ENCODE measurements around the gene CACNA1G.

The CACNA1G gene

DNA sequence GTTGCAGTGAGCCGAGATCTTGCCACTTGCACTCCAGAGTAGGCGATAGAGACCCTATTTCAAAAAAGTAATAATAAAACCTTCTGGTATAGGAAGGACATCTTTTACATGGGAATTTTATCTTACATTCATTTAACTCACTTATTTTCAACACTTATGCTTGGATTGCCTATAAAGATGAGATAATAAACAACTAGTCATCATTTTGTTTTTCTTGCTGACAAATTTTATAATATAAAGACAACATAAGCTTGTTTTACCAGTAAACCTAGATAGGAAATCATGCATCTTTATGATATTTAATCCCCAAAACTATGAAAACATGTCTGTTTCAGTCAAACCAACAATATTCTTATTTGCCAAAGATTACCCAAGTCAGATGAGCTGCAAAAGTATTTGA is 91.1 kb downstream of the CACNA1G start:
- DNase-seq (ENCODE audit: low read depth), result no peak

DNA sequence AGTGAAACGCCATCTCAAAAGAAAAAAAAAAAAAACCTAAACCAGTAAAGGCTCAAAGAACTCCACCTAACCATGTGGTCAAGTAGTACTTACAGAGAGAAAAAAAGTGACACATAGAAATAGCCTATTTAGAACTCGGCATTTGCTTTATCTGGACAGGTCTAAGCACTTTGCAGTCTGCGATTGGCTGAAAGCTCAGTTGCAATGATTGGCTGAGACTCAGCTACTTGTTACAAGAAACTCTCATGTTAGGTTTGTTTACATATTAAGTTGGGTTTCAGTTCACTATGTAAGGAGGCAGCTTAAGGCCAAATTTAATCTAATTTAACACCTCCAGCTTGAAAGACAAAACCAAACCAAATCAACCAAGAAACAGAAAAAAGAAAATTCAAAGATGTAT is 93.2 kb downstream of the CACNA1G start:
- DNase-seq (ENCODE audit: low read depth), result no peak

DNA sequence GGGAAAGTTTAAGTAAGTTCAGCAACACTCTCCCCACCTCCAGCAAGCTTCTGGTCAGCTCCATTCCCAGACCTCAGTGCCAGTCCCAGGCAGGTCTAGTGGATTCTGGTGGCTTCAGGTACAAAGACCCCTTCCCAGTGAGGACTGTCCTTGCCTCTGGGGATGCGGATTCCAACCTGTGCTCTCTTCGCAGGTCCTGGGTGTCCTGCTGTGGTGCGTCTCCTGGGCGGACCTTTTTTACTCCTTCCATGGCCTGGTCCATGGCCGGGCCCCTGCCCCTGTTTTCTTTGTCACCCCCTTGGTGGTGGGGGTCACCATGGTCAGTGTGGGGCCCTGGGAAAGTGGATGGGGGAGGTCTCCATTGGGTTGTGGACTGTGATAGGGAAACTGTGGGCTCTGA is 96.0 kb downstream of the CACNA1G start:
- no peak for DNase-seq (ENCODE audit: low read depth)

DNA sequence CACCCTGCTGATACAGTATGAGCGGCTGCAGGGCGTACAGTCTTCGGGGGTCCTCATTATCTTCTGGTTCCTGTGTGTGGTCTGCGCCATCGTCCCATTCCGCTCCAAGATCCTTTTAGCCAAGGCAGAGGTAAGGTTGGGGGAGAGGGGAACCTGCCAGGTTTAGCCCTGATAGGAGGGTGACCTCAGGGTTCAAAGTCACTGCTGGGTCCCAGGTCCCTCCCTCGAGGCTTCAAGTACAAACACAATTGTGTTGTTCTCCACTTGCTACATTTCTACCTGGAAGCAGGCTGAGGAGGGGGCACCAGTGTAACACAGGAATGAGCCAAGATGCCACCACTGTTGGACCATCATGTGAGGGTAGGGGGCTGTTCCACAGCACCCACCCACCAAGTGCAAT is 96.5 kb downstream of the CACNA1G start:
- DNase-seq (ENCODE audit: low read depth), result no peak

DNA sequence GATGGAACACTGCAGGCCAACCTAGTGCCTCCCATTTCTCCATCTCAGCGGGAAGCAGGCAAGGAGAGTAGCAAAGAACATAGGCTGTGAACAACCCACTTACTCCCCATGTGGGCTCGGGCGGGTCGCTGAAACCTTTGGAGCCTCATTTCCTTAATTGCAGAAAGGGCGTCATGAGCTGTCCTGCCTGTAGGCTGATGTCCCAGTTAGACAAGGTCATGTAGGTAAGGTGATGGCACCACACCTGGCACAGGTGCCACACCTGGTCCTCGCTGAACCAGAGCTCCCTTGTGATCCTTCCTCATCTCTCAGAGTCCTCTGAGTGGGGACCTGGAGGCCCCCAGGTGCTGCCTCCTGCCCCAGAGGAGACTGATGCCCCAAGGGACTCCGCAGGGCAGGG is 97.1 kb downstream of the CACNA1G start:
- no peak for DNase-seq (ENCODE audit: low read depth)

DNA sequence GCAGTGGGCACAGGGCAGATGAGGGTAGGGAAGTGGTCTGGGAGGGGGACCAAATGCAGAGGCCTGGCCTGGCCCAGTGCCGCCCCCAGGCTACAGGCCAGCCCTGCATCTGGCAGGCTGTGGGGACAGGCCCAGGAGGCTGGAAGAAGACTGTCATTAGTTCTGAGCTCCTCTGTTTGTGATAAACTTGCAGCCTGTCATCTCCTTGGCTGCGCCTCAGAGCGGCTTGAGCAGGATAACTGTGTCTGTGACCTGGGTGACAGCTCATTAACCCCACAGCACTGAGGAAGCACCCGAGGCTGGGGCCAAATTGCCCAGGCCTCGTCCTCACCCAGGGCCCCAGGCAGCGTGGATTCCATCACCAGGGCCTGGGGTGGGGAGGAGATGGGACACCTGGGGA is 98.1 kb downstream of the CACNA1G start:
- no peak for DNase-seq (ENCODE audit: low read depth)

DNA sequence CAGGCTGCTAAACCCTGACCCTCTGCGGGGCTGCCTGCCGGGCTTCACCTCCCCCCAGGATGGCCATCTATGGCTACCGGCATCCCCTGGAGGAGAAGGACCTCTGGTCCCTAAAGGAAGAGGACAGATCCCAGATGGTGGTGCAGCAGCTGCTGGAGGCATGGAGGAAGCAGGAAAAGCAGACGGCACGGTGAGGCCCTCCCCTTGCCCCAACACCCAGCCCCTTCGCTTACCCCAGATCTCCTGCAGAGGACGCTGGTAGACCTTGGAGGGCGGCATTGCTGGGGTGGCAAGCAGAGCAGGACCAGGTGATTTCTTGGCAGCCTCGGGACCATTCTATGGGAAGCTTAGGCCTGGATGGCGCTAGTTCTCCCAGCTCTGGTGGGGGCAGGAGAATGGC is 98.7 kb downstream of the CACNA1G start:
- no peak for DNase-seq (ENCODE audit: low read depth)

DNA sequence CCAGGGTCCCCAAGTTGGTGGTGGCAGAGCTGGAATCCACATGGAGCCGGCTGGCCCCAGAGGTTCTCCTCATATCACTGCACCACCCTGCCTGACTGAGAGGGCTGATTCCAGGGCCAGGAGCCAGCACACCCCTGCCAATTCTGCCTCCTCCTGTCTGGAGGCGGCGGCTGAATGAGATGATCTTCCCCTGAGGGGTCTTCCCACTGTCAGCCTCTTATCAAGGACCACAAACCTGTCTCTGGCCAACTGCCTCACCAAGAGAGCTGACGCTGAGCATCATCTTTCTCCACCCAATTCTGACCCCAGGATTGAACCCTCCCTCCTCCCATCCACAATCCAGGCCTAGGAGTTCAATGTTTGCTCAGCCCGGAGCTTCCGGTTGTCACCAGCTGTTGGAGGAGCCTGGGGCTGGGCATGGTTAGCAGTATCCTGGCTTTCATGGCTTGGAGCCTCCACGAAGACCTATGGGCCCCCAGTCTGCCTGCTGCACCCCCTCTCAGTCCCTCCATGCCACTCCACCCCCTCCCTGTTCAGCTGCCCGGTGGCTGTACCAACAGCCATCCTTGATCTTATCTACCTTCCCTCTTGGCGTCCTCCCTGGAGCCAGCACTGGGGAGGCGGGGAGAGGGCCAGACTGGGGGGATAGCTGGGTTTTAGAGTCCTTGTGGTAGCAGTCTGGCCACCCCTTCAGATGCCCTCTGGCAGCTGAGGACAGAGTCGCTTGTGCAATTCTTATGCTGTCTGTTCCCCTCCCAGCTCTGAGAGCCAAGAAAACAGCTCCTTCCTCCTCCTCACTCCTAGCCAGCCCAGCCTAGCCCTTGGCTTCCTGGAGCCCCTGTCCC is 99.7 kb downstream of the CACNA1G start:
- no peak for DNase-seq (ENCODE audit: low read depth)

DNA sequence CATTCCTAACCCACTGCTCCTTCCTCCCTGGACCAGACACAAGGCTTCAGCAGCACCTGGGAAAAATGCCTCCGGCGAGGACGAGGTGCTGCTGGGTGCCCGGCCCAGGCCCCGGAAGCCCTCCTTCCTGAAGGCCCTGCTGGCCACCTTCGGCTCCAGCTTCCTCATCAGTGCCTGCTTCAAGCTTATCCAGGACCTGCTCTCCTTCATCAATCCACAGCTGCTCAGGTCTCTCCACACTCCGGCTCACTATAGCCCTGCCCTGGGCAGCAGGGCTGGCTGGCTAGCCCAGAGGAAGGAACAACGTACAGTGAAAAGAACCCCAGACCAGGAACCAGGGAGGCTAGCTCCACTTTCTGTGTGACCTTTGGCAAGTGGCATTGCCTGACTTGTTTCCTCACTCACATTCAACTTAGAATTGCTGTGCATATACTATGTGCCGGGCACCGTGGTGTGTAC is 100.4 kb downstream of the CACNA1G start:
- DNase-seq (ENCODE audit: low read depth), result no peak

DNA sequence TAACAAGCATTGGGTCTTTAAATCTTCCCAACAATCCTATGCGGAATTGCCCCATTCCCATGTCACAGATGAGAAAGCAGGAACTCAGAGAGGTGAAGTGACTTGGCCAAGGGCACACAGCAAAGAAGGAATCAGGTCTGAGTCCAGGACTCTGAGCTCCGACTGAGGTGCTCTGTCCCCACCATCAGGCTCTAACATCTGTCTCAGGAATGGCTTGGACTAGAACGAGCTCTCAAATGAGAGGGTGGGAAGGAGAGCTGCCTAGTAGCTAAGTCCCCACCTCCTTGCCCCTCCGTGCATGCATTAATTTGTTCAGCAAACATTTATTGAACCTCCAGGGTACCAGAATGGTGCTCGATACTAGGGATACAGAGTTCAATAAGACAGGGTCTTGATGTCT is 100.8 kb downstream of the CACNA1G start:
- DNase-seq (ENCODE audit: low read depth), result no peak

DNA sequence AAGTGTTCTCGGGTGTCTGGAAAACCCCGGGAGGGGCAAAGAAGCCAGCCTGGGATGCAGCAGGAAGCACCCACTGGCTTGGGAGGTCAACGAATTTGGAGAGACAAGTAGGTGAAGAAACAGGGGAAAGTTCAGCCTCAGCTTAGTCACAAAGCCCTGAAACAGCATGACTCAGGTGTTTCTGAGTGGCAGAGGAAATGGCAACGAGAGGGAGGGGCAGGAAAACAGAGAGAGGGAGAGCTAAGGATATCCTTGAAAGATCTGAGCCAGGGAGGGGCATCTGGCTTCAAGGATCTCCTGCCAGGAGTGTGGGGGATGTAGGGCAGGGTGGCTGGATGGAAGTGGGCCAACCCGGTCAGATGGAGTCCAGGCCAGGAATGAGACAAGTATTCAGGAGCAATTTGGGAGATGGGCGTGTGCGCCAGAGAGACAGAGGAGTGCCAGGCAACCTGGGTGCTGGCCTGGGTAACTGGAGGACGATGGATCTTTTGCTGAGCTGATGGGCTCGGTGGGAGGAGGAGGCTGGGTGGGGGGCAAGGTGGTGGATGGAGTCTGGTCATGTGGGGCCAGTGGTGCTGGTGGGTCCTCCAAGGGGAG is 101.4 kb downstream of the CACNA1G start:
- DNase-seq (ENCODE audit: low read depth), result no peak

DNA sequence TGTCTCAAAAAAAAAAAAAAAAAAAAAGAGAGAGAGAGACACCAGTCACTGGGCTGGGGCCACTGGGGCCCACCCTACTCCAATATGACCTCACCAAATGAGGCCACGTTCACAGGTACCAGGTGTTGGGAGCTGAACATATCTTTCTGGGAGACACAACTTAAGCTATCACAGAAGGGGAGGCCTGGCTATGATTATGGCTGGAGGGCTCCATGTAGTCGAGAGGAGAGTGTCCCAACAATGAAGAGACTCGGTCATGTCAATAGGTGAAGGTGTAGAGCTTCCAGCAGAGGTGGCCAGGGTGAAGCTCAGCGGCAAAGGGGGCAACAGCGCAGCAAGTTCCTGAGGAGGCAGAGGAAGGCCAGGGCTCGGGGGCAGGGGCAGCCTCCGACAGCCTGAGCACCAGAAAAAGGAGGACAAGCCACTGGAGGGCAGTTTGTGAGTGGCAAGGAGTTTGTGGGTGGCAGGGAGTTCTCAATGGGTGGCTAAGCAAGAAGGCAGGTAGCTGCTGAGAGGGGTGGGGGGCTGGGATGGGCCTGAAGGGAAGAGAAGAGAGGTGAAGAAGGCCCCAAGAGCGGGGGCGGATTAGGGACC is 102.2 kb downstream of the CACNA1G start:
- DNase-seq (ENCODE audit: low read depth), result no peak

DNA sequence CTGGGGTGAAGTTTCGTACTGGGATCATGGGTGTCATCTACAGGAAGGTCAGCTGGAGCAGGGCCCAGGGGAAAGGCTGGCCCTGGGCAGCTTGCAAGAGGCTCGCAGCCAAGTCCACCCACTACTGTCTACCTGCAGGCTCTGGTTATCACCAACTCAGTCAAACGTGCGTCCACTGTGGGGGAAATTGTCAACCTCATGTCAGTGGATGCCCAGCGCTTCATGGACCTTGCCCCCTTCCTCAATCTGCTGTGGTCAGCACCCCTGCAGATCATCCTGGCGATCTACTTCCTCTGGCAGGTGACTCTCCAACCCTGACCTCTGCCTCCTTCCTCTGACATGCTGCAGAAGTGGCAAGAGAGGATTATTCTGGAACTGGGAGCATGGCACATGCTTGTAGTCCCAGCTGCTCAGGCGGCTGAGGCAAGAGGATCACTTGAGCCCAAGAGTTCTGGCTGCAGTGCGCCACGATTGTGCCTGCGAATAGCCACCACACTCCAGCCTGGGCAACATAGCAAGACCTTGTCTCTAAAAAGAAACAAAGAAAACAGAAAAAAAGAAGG is 103.4 kb downstream of the CACNA1G start:
- no peak for DNase-seq (ENCODE audit: low read depth)

DNA sequence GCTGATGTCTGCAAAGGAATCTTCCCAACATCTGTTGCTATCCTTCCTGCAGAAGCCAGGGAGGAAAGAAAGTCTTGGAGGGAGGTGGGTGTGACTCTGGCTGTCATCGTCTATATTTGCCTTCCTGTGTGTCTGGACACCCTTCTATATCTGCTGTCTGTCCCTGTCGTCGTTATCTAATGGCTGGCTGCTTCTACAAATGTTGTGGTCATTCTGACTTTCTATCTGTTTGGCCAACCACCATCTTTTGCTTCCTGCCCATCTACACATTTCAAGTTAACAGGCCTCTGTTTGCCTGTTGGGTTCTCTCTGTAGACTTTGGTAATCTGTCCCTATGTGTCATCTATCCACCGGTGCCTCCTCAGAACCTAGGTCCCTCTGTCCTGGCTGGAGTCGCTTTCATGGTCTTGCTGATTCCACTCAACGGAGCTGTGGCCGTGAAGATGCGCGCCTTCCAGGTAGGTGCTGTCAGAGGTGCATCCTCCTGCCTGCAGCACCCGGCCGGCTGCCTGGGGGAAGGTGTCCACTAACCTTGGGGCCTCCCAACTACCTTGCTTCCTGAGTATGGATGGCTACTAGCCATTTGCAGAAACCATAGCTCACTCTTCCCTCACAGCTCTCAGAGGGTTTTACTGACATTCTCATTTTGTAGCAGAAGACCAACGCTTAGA is 104.4 kb downstream of the CACNA1G start:
- DNase-seq (ENCODE audit: low read depth), result no peak

DNA sequence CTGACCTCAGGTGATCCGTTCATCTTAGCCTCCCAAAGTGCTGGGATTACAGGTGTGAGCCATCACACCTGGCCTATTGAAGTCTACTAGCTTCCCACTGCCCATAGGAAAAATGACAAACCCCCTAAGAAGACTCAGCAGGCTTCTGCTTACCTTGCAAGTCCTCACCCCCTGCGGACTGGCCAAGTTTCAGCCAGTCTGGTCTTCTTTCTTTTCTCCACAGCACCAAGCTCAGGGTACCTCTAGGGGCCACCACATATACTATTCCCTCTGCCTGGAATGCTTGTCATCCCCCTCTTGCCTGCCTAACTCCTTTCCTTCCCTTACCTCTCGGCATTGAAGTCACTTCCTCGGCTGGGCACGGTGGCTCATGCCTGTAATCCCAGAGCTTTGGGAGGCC is 105.3 kb downstream of the CACNA1G start:
- no peak for DNase-seq (ENCODE audit: low read depth)

DNA sequence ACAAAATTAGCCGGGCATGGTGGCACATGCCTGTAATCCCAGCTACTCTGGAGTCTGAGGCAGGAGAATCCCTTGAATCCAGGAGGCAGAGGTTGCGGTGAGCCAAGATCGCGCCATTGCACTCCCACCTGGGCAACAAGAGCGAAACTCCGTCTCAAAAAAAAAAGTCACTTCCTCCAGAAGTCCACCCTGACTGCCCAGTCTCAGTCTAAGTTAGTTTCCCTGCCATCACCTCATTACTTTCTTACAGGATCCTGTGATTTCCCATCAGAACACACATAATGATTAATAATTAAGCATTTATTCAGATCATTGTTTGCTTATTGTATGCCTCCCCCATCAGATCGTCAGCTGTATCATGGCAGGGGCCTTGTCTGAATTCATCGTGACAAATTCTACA is 105.8 kb downstream of the CACNA1G start:
- no peak for DNase-seq (ENCODE audit: low read depth)

DNA sequence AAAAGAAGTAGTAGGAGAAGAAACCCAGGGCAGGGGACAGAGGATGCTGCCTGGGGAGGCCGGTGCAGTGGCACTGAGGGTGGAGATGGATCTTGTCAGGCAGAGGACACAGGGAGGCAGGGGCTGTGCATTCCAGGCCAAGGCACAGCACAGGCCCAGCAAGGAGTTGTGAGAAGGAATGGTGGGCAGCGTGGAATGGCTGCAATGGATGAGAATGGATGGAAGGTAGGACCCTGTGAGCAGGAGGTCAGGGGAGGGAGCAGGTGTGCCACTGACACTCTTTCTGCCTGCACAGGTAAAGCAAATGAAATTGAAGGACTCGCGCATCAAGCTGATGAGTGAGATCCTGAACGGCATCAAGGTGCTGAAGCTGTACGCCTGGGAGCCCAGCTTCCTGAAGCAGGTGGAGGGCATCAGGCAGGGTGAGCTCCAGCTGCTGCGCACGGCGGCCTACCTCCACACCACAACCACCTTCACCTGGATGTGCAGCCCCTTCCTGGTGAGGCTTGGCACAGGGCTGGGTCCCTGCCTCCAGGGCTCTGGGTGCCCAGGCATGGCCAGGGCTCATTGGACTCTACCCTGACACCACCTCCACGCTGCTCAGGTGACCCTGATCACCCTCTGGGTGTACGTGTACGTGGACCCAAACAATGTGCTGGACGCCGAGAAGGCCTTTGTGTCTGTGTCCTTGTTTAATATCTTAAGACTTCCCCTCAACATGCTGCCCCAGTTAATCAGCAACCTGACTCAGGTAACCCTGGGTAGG is 106.9 kb downstream of the CACNA1G start:
- DNase-seq (ENCODE audit: low read depth), result no peak

DNA sequence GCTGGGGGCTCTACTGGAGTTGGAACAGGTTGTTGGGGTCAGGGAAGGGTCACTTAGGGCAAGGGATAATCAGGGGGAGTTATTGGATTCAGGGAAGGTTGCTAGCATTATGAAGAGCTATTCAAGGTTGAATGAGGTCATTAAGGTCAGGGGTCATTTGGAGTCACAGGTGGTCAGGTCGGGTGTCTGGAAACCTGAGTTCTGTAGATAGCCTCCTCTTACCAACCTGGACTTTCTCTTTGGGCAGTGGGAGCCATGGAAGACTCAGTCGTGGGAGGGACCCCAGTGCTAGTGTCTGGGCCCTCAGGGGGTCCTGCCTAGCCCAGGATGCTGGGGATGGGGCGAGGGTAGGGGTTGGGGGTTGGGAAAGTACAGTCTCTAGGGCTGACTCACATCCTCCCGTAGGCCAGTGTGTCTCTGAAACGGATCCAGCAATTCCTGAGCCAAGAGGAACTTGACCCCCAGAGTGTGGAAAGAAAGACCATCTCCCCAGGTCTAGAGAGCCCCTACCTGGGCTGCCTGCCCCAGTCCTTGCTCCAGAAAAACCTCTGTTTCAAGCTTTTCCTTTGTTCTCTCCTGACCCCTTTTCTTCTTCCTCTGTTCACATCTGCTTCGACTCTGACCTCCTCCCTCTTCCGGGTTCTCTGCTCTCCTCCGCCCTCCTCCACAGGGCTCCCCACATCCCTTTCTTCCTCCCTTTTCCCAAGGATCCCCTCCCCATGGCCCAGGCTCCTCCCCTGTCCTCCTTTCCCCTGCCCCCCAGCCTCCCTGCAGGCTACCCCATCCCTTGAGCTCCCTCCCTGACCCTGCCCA is 107.7 kb downstream of the CACNA1G start:
- DNase-seq (ENCODE audit: low read depth), result no peak

DNA sequence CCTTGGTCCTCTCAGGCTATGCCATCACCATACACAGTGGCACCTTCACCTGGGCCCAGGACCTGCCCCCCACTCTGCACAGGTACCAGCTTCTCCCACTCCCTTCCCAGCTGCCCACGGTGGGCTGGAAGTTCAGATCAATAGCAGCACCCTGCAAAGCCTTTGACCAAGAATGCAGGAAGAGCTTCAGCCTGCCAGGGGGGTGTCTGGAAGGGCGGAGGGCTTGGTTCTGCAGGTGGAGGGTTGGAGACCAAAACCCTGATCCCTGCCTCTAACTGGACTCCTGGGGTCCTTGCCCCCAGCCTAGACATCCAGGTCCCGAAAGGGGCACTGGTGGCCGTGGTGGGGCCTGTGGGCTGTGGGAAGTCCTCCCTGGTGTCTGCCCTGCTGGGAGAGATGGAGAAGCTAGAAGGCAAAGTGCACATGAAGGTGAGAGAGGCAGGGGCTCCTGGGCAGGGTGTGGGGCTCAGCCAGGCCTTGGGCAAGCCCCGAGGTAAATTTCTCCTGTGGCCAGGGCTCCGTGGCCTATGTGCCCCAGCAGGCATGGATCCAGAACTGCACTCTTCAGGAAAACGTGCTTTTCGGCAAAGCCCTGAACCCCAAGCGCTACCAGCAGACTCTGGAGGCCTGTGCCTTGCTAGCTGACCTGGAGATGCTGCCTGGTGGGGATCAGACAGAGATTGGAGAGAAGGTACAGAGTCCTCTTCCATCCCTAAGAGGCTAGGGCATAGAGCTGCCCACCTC is 108.5 kb downstream of the CACNA1G start:
- DNase-seq (ENCODE audit: low read depth), result no peak

DNA sequence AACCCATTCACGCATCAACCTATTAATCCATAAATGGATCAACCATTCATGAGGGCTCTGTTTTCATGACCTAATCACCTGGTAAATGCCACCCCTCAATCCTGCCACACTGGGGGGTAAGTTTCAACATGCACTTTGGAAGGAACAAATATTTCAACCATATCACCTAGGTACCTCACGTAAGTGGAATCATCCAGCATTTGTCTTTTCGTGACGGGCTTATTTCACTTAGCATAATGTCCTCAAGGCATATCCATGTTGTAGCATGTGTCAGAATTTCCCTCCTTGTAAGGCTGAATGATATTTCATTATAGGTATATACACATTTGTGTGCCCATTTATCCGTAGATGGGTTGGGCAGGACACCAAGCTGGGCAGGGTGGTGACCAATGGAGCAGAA is 111.6 kb downstream of the CACNA1G start:
- no peak for DNase-seq (ENCODE audit: low read depth)

Measured in activated T-helper 1 cell treated with Interleukin-2 at 50 U/mL for 16 hours (primary cell).